Stimulated activated CD8-positive, alpha-beta memory T cell treated with anti-CD3 and anti-CD28 coated beads, Interleukin-4, amount 100 ng/mL, for 4 hours (primary cell): ENCODE measurements around the gene COL21A1.

Experiments used
- DNase-seq, 2 donors: peaks; one replicate each; pipeline ENCODE4 v3.0.0-alpha.2; 2020; ENCODE audit warnings: low read depth in 2 of 2, low spot score in 1 of 2

Gene COL21A1

DNA sequence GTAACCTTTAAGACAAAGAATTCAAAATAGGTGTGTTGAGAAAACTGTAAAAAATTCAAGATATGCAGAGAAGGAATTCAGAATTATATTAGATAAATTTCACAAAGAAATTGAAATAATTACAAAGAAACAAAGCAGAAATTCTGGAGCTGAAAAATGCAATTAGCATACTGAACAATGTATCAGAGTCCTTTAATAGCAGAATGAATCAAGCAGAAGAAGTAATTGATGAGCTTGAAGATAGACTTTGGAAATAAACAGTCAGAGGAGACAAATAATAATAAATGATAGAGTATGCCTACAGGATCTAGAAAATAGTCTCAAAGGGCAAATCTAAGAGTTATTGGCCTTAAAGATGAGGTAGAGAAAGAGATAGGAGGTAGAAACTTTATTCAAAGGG lies 131.7 kb downstream of the COL21A1 start:
- DNase-seq = no peak

DNA sequence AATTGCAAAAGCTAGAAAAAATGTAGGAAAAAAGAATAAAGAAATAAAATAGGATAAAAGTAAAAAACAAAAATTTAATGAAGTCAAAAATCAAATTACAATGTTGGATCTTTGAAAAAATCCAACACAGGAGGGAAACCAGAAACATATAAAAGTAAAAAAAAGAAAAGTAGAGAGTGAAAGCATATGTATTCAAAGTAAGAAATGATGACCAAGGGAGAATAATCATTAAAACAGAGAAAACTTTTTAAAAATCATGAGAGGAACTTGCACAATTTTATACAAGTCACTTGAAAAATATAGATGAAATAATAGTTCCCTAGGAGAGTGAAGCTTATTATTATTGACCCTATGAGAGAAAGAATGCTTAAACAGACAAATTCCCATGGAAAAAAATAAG lies 138.2 kb downstream of the COL21A1 start:
- no peak for DNase-seq

DNA sequence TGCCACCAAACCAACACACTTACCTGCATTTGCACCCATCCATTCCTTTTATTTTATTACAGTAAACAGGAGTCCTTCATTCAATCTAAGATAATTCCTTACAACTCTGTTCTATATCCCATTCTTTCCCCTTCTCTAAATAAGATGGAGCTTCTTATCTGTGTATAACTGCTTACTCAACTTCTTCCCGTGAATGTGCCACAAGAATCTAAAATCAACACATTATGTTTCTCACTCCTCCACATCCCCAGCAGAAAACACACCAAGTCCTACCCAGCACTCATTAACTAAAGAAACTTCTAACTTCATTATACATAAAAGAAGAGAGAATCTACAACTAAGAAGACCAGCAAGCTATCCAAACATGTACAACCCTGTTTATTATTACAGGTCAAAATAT lies 141.1 kb downstream of the COL21A1 start:
- DNase-seq = no peak

GRCh38 chr6:56104591-56104990 lies 142.8 kb downstream of the COL21A1 start:
- DNase-seq = no peak

GRCh38 chr6:56102216-56102615 lies 145.2 kb downstream of the COL21A1 start:
- DNase-seq = no peak

GRCh38 chr6:56101141-56101553 lies 146.2 kb downstream of the COL21A1 start:
- no peak for DNase-seq

DNA sequence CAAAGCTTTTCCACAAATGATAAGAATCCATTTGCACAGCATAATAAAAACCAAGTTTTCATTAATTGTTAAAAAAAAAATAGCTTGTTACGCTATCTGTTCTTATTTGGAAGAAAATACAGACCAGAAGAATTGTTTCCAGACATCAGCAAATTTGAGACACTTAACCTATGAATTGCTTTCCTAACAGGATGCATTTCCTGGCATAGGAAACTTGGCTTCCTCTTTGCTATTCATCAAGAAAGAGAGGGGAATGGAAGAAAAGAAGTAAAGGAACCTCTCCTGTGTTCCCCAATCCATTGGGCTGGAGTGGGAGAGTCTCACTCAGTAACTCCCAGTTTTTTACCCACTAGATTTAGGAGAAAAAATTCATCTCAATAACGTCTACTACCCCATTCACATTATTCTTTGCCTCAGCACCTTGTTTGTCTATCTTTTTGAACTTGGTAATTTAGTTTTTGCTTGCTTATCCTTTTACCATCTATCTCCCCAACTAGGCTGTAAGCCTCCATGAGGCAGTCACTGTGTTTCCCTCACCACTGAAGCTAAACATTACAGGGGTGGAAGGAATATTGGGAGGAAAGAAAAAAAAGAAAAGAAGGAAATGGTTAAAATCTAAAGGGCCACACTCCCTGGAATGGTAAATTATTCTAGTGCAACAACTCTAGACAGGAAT lies 150.3 kb downstream of the COL21A1 start:
- no peak for DNase-seq

DNA sequence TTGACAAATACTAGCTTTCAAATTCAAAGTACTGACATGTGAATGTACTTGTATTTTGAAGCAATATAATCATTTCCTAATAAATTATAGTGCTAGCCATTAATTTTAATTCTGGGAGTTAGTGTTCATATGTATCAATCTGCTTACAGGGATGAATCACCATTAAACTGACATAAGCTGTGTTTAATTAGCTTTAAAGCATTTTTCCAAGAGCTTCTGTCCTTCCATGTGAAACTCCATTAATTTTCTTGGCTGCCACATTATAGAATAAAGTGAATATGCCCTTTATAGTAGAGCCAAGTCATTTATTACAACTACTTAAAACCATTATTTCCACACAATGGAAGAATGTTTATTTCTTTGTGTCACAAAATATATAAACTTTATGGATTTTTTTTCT lies 150.8 kb downstream of the COL21A1 start:
- DNase-seq = no peak

GRCh38 chr6:56093776-56094175 lies 153.6 kb downstream of the COL21A1 start:
- DNase-seq = no peak

DNA sequence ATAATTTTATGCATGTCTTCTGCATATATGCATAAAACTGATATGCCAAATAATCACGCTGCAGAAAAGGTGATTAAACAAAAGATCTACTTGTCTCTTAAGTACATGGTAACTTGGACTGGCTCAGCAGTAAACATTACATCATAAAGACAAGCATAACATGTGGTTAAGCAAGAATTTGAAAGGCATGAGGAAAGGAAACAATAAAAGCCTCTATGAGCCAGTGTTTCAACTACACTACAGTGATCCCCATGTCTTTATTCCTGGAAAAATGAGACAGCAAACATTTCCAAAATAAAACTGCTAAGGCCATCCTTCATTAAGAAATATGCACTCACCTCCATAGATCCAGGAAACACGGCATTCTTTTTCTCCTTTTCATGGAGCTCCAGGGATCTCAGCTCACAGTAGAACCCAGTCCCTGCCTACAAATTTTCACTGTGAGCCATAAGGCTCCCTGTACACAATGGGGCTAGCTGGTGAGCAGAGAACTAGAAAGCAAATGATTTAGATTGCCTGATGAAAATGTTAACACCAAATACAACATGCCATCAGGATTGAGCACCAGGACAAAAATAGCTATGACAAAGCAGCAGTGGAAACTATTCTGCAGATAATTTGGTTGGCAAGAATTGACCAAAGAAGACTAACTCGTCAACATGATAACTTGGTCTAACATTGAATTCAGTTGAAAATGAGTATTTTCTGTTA lies 156.1 kb downstream of the COL21A1 start:
- DNase-seq = no peak

DNA sequence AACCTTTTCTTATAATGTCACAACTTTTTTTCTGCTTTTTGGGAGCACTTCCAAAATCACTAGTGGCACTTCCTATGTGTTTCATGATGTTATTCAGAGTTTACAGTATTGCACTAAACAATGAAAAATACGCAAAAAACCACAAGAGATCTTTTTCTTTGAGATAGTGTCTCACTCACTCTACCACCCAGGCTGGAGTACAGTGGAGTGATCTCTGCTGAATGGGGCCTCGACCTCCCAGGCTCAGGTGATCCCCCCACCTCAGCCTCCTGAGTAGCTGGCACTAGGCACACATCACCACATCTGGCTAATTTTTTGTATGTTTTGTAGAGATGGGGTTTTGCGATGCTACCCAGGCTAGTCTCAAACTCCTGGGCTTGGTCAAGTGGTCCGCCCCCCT lies 158.7 kb downstream of the COL21A1 start:
- no peak for DNase-seq

- DNase-seq = no peak
Measured at GRCh38 chr6:56087421-56087820, 160.0 kb downstream of the COL21A1 start.

- DNase-seq = no peak
Measured at GRCh38 chr6:56079751-56080540, 167.4 kb downstream of the COL21A1 start.

GRCh38 chr6:56076033-56076432 lies 171.3 kb downstream of the COL21A1 start:
- no peak for DNase-seq

DNA sequence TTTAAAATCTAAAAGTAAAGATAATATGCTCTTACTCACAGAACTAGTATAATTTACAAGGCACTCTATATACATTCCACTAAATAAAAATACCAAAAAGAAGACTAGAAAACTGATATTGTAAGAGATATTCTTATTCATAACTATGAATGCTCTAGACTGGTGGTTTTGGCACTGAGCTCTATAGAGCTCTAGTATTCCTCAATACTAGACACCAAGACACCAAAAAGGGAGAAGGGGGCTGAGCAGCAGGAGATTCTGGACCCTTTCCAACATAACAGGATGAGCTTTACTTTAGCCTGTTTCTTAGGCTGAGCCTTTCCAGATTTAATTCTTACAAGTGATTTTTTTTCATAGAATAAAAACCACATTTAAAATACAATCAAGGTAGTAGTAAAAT lies 173.6 kb downstream of the COL21A1 start:
- no peak for DNase-seq

GRCh38 chr6:56073315-56073714 lies 174.1 kb downstream of the COL21A1 start:
- no peak for DNase-seq

DNA sequence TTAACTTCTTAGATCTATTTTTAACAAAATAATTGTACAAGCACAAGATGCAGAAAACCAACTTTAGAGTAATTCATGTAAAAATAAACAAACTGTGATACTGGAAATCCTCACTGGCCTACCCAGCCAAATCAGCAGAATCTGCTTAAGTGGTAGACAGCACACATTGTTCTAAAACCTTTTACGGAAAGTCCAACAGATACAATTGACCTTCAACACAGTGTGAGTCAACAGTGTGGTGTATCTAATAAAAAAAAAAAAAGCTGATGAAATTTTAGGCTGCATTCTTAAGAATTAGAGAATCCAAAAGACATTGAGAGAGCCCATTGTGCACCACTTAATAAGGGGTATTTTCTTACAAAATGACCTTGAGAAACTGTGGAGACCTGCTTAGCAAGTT lies 174.5 kb downstream of the COL21A1 start:
- no peak for DNase-seq

- DNase-seq = no peak
Measured at GRCh38 chr6:56065408-56065807, 182.0 kb downstream of the COL21A1 start.

- DNase-seq = no peak
Measured at GRCh38 chr6:56062836-56063235, 184.5 kb downstream of the COL21A1 start.

DNA sequence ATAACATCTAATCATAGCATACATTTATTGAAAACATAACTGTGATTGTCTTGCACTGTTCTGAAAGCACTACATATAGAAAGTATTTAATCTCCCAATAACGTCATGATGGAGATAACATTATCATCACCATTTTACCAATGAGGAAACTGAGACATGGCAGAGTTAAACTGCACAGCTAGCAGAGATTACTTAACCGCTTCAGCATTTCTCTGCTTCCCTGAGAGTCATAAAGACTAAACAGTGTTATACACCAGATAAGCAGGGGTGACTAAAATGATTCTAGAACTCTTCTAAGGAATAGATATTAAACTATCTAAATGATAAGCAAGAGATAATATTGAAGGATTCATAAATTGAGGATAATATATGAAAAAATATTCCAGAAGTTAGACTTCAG lies 188.7 kb downstream of the COL21A1 start:
- no peak for DNase-seq

DNA sequence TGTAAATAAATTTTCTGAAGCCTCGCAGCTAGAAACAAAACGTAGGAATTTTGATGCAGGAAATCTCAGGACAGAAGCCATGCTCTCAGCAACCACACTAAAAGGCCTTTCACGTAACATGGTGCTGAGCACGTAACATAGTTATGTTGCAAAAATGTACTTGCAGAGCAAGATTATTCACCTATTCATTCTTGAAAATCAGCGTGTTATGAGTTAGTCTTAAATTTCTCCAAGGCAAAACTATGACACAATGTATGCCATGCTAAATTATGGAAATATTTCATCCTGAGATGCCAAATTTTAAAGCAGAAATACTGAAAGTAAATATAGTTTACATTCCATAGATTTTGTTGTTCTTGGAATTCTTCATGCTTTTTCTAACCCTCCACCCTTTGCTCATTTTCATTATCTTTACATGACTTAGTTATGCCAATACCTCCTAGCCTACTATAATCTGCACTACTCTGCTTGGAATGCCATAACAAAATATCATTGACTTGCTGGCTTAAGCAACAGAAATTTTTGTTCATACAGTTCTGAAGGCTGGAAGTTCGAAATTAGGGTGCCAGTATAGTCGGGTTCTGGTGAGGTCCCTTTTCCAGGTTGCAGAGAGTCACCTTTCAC lies 192.2 kb downstream of the COL21A1 start:
- no peak for DNase-seq

GRCh38 chr6:56051202-56051598 lies 196.2 kb downstream of the COL21A1 start:
- DNase-seq = no peak
